NCI-H1694 (cell line): Measurements from ENCODE around the gene LAGE3.
"Not testable (repeated sequence)": the region's sequence is repeated elsewhere in the genome, so short reads cannot be mapped to it uniquely, and the experiment has no call there.

Experiments
- DNase-seq: peaks from one replicate; lab custom pipeline; 2025; lab: John Stamatoyannopoulos, UW

LAGE3 gene

DNA sequence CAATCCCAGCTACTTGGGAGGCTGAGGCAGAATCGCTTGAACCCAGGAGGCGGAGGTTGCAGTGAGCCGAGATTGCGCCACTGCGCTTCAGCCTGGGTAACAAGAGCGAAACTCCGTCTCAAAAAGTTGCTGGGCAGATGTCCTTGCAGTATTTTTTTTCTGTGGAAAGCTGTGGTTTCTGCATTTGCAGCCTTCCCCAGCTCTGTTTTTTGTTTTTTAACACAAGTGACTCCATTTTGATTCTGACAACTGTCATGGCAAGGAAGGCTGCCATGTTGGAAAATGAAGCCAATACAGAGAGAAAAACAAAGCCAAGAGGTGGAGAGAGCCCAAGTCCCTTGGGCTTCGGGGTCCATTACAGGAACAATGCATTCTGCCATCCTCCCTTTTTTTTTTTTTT, 23.0 kb upstream of the LAGE3 start:
- no peak for DNase-seq

GRCh38 chrX:154501423-154501822, 22.3 kb upstream of the LAGE3 start:
- not testable (repeated sequence) for DNase-seq

- not testable (repeated sequence) for DNase-seq
These were observed 17.6 kb upstream of the LAGE3 start for GRCh38 chrX:154496591-154497137.

DNA sequence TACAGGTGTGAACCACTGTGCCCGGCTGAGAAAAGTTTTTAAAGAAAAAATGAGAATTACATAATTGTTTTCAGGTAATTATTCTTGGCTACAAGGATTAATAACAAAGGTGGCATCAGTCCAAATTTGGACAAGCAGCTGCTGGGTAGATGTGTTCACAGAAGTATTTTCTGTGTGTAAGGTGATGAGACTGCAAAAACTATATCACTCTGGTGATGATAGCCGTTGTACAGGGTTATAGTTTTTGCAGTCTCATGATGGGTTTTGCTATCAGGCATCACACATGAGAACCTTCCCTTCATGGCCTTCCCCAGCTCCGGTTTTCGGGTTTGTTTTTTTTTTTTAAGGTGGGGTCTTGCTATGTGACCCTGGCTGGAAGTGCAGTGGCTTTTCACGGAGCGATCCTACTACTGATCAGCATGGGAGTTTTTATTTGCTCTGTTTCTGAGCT, 16.4 kb upstream of the LAGE3 start:
- no peak for DNase-seq

DNA sequence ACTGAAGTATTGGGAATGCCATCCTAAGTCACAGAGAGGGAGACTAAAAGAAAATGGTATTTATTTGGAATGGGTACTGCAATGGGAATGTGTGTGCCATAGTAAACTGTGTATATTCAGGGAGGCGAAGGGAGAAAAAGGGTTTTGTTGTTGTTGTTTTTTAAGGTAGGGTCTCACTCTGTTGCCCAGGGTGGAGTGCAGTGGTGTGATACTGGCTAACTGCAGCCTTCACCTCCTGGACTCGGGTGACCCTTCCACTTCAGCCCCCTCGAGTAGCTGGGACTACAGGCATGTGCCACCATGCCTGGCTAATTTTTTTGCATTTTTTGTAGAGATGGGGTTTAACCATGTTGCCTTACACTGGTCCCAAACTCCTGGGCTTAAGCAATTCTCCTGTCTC, 15.6 kb upstream of the LAGE3 start:
- DNase-seq, result no peak

DNA sequence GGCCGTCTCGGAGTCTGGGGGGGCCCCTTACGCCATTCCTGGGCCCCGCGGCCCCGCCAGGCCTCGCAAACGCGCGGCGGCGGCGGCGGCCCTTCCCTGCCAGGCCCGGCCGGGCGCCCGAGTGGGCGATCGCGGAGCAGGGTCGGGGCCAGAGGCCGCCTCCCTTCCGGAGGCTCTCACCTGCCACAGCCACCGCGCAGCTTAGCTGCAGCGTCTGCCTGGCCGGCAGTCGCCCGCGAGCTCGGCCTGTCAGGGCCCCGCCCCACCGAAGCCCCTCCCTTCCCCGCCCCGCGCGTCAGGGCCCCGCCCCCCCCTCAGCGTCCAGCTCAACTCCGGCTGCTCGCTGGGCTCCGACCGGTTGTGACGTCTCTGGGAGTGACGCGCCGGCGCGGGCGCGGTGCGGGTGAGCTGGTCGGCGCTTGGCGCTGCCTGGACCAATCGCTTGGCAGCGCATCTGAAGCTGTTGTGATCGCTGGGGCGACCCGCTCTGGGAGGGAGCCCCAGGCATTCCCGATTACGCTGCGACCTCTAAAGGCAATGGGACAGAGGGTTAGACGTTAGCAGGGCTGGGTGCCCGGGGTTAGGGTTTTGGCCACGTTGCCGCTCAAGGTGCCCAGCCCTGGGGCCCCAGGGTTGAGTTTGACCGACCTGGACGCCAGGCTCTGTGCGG, 11.5 kb upstream of the LAGE3 start, which contains the start of gene SLC10A3:
Gene SLC10A3 (minus strand): TSS at position 216 of the 670 bp plus-strand sequence. CDS start 1,689 bp downstream, outside the sequence.
- peak; percentile 77 for DNase-seq

DNA sequence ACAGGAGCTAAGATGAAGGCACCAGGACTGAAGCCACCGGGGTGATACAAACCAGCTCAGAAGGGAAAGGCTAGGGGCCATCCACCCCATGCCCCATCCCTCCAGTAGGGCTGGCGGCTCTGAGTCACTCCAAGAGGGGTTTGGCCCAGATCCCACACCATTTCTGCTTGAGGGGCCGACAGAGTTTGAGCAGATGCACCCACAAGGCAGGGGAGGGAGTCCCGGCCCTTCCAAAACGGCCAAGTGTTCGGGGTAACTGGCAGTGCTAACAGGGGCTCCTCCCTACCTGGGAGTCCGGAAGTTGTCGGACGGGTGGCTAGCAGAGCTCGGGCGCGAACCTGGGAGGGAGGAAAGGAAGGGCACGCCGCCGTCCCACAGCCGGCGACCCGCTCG, 10.9 kb upstream of the LAGE3 start:
- no peak for DNase-seq

DNA sequence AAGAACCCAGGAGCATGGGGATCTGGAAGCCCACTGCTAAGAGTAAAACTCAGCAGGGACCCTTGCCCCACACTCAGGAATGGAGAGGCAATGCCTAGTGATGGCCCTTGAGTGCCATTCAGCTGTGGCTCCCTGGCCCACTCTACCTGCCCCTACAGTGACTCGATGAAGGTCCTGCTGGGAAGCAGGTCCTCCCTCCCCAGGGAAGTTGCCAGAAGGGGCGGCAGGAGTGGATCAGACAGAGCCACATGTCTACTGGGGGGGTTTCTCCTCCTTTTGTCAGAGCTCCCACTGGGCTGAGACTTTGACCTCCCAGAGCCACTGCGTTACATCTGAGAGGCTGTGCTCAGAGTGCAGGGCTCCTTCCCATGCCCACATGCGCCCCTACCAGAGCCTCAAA, 10.1 kb upstream of the LAGE3 start:
- DNase-seq, result no peak

DNA sequence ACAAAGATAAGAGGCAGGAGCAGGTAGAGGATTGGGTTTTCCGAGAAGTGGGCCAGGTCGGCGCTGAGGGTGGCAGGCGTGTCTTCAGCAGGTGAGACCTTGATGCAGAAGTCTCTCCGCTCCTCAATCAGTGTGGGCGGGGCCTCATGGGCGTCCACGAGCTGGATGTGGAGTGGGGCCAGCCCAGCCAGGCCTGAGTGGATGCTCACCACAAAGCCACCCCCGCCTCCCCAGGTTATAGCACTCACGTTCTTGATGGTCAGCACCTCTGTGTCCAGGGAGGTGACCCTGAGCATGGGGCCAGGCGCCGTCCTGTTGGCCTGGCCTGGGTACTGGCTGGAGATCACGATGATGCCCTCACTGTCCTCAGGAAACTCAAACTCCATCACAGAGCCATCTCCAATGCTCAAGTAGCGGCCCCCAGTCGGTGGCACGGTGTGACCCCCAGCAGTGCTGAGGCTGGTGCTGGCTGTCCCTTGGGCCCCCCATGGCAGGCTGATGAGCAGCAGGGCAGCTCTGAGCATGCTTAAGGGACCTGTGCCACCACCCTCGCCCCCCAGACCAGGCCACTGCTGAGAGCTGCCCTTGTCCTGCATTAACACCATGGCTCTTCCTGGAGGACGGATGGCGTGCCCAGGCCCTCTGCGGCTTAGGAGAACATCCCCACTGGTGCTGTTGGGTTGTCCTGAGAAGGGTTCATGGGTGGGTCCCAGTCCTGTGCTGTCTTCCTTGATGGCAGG, 9.4 kb upstream of the LAGE3 start:
- DNase-seq, result no peak

DNA sequence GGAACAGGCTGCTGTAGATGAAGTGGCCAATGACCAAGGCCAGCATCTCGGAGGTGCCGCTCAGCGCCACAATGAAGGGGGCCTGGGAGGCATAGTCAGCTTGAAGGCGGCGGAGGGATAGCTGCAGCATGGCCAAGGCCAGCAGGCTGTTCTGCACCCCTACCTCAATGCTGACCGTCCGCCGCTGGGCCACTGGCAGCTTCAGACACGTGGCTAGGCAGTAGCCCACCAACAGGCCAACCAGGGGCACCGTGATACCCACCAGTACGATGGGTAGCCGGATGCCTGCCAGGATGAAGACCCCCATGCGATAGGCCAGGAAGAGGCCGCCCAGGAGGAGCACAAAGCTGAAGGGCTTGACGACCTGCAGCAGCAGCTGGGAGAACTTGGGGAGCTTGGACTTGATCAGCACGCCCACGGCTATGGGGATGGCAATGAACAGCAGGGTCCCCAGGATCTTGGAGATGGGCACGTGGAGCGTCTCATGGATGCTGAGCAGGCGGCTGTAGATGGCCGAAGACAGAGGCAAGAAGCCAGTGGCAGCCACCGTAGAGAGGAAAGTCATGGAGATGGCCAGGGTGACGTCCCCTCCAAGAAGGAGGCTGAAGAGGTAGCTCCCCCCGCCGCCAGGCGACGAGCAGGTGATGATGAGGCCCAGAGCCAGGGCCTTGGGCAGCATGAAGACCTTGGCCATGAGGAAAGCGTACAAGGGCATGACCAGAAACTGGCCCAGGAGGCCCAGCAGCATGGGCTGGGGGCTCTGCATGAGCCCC, 8.6 kb upstream of the LAGE3 start:
- no peak for DNase-seq

GRCh38 chrX:154486396-154487207, 7.5 kb upstream of the LAGE3 start, which contains the start of gene UBL4A:
TSS of gene UBL4A (minus strand) at chrX:154486615. CDS start at chrX:154486584, 31 bp downstream.
- DNase-seq, result peak; percentile 5

DNA sequence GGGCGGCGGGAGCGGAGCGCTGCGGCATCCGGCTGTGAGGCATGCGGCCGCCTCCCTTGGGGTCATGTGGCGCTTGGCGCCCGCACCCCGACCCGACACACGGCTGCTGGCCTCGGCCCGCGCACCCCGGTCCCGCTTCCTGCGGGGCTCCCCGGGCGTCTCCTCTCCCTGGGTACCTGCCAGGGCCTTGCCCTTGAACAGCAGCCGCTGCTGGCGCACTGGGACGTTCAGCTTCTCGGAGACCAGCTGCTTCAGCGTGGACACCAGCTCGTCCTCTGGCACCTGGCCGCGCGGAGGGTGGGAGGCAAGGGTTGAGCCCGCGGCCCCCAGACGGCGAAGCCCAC, 6.9 kb upstream of the LAGE3 start:
- DNase-seq, result no peak

DNA sequence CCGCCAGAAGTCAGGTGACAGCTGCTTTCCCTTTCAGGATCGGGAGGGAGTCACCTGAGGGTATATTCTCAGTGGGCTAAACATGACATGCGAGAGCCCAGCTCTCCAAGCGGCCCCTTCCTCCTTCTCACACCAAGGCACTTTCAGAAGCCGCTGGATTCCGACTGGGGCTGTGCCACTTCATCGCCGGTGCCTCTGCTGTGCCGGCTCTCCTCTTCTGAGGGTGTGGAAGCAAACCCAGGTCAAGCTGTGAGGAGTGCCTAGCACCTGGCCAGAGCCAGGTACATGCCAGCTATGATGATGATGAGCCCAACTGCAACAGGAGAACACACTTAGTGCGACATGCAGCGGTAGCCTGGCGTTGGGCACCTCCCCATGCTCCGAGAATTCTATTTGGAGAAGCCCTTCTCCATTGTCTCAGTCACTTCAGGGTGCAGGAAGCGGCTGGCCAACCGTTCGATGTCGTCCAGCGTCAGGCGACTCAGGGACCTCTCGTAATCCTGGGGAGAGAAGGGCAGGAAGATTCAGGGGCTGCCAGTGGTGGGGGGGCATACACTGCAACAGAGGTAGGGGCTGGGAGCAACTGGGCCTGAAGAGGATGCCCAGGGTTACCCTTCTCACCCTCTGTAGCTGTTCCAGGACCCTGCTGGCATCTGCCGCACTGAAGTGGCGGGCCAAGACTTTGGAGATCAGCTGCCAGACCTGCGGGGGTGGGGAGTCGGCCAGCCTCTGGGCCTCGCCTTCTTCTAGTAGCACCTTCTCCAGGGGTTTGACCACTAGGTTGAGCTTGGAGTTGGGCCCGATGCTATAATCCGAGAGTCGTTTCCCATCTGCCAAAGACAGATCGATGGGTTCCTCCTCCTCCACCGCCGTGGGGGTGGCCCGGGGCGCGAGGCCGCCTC, 6.3 kb upstream of the LAGE3 start:
- DNase-seq, result no peak

- no peak for DNase-seq
These were observed 5.4 kb upstream of the LAGE3 start for GRCh38 chrX:154484255-154485149.

GRCh38 chrX:154483325-154483724, 4.2 kb upstream of the LAGE3 start:
- no peak for DNase-seq

DNA sequence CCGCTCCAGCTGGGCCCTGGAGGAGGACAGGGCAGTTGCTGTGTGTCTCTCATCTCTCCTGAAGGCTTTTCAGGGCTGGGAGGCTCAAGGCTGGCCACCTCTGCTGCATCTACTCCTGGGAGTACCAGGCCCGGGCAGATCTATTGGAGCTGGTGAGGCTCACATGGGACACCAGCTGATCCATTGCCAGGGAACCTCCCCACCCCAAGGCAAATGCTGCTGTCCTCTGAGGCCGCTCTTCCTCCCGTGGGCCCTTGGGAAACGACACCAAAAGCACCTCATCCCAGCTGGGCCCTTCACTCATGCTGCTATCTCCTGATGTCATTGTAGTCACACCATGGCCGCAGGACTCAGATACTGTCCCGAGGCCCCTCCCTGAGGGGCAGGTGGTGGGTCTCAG, 3.7 kb upstream of the LAGE3 start:
- no peak for DNase-seq

GRCh38 chrX:154481911-154482601, 3.0 kb upstream of the LAGE3 start:
- DNase-seq, result no peak

- no peak for DNase-seq
These were observed 2.1 kb upstream of the LAGE3 start for GRCh38 chrX:154481195-154481594.
